HCT116 (cell line): ENCODE data around the gene HEMGN.
"Not testable (repeated sequence)": the region's sequence is repeated elsewhere in the genome, so short reads cannot be mapped to it uniquely, and the experiment has no call there.

ENCODE experiments used
- CEBPB ChIP-seq: IDR thresholded peaks from 2 replicates; pipeline ENCODE4 v1.6.1; 2012; ENCODE audit warnings: low read depth
- ELF1 ChIP-seq: IDR thresholded peaks from 2 replicates; pipeline ENCODE4 v1.6.1; 2012; ENCODE audit warnings: low read depth, borderline replicate concordance
- EZH2phosphoT487 ChIP-seq: fragments of 200-600 bp; IDR thresholded peaks from 2 replicates; pipeline ENCODE4 v1.6.1; 2018; ENCODE audit warnings: antibody characterized with exemption, borderline replicate concordance
- JUND ChIP-seq: IDR thresholded peaks from 2 replicates; pipeline ENCODE4 v1.6.1; 2012
- POLR2A ChIP-seq: IDR thresholded peaks from 2 replicates; pipeline ENCODE4 v1.7.0; 2011; ENCODE audit warnings: borderline replicate concordance; ENCODE audit not compliant: insufficient read depth, insufficient read length; ENCODE audit errors: extremely low read depth
- POLR2AphosphoS5 ChIP-seq: IDR thresholded peaks from 2 replicates; pipeline ENCODE4 v1.6.1; 2011; ENCODE audit warnings: mild to moderate bottlenecking, low read depth, low read length, moderate library complexity
- SIN3A ChIP-seq: IDR thresholded peaks from 2 replicates; pipeline ENCODE4 v1.6.1; 2012; ENCODE audit warnings: low read depth
- YY1 ChIP-seq: IDR thresholded peaks from 2 replicates; pipeline ENCODE4 v1.6.1; 2011; ENCODE audit warnings: low read length, low read depth, moderate library complexity, mild to moderate bottlenecking; ENCODE audit not compliant: insufficient replicate concordance; ENCODE audit errors: extremely low read depth
- TF ChIP-seq, protein P1 (sequence below): IDR thresholded peaks from 2 replicates; pipeline ENCODE4 v1.6.1; 2012
- TF ChIP-seq, protein P2 (sequence below), 3 experiments: fragments of 200-600 bp in 1 of 3; sonication (generic) in 1 of 3; IDR thresholded peaks in 2 of 3; conservative IDR thresholded peaks in 1 of 3; 2 replicates each; pipeline ENCODE4 v1.5.1; 2012 to 2017; ENCODE audit warnings: low read depth in 2 of 3, low read length in 2 of 3, antibody characterized with exemption in 1 of 3, borderline replicate concordance in 1 of 3, control low read depth in 1 of 3, mild to moderate bottlenecking in 1 of 3, mixed read lengths in 1 of 3, mixed run types in 1 of 3, moderate library complexity in 1 of 3; ENCODE audit not compliant: insufficient read depth in 1 of 3
- TF ChIP-seq, protein P3 (sequence below): IDR thresholded peaks from 2 replicates; pipeline ENCODE4 v1.6.1; 2012; ENCODE audit warnings: low read depth
- TF ChIP-seq, protein P4 (sequence below): IDR thresholded peaks from 2 replicates; pipeline ENCODE4 v1.6.1; 2012
- TF ChIP-seq, protein P5 (sequence below): IDR thresholded peaks from 2 replicates; pipeline ENCODE4 v1.6.1; 2011; ENCODE audit warnings: mild to moderate bottlenecking, low read length, moderate library complexity; ENCODE audit not compliant: insufficient replicate concordance; ENCODE audit errors: extremely low read depth

DNA sequence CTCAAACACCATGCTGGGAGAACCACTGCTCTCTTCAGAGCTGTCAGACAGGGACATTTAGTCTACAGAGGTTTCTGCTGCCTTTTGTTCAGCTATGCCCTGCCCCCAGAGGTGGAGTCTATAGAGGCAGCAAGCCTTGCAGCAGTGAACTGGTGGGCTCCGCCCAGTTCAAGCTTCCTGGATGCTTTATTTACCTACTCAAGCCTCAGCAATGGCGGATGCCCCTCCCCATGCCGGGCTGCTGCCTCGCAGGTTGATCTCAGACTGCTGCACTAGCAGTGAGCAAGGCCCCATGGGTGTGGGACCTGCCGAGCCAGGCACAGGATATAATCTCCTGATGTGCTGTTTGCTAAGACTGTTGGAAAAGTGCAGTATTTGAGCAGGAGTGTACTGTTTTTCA lies 12.9 kb upstream of the HEMGN start:
- TF ChIP-seq JUND, YY1, POLR2A, ELF1, EZH2phosphoT487, SIN3A, CEBPB, POLR2AphosphoS5: not testable (repeated sequence)
- TF ChIP-seq, protein P1, sequence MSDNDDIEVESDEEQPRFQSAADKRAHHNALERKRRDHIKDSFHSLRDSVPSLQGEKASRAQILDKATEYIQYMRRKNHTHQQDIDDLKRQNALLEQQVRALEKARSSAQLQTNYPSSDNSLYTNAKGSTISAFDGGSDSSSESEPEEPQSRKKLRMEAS = not testable (repeated sequence)
- TF ChIP-seq, protein P2, sequence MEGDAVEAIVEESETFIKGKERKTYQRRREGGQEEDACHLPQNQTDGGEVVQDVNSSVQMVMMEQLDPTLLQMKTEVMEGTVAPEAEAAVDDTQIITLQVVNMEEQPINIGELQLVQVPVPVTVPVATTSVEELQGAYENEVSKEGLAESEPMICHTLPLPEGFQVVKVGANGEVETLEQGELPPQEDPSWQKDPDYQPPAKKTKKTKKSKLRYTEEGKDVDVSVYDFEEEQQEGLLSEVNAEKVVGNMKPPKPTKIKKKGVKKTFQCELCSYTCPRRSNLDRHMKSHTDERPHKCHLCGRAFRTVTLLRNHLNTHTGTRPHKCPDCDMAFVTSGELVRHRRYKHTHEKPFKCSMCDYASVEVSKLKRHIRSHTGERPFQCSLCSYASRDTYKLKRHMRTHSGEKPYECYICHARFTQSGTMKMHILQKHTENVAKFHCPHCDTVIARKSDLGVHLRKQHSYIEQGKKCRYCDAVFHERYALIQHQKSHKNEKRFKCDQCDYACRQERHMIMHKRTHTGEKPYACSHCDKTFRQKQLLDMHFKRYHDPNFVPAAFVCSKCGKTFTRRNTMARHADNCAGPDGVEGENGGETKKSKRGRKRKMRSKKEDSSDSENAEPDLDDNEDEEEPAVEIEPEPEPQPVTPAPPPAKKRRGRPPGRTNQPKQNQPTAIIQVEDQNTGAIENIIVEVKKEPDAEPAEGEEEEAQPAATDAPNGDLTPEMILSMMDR (IDR thresholded peaks at IDR 0.05 in 2 of 3, conservative IDR thresholded peaks at IDR 0.05 in 1 of 3; ENCODE audit: borderline replicate concordance in 1 of 3, insufficient read depth in 1 of 3, low read depth in 2 of 3, low read length in 2 of 3) = not testable (repeated sequence)
- TF ChIP-seq, protein P3, sequence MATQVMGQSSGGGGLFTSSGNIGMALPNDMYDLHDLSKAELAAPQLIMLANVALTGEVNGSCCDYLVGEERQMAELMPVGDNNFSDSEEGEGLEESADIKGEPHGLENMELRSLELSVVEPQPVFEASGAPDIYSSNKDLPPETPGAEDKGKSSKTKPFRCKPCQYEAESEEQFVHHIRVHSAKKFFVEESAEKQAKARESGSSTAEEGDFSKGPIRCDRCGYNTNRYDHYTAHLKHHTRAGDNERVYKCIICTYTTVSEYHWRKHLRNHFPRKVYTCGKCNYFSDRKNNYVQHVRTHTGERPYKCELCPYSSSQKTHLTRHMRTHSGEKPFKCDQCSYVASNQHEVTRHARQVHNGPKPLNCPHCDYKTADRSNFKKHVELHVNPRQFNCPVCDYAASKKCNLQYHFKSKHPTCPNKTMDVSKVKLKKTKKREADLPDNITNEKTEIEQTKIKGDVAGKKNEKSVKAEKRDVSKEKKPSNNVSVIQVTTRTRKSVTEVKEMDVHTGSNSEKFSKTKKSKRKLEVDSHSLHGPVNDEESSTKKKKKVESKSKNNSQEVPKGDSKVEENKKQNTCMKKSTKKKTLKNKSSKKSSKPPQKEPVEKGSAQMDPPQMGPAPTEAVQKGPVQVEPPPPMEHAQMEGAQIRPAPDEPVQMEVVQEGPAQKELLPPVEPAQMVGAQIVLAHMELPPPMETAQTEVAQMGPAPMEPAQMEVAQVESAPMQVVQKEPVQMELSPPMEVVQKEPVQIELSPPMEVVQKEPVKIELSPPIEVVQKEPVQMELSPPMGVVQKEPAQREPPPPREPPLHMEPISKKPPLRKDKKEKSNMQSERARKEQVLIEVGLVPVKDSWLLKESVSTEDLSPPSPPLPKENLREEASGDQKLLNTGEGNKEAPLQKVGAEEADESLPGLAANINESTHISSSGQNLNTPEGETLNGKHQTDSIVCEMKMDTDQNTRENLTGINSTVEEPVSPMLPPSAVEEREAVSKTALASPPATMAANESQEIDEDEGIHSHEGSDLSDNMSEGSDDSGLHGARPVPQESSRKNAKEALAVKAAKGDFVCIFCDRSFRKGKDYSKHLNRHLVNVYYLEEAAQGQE = not testable (repeated sequence)
- TF ChIP-seq, protein P4, sequence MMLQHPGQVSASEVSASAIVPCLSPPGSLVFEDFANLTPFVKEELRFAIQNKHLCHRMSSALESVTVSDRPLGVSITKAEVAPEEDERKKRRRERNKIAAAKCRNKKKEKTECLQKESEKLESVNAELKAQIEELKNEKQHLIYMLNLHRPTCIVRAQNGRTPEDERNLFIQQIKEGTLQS = not testable (repeated sequence)
- TF ChIP-seq, protein P5, sequence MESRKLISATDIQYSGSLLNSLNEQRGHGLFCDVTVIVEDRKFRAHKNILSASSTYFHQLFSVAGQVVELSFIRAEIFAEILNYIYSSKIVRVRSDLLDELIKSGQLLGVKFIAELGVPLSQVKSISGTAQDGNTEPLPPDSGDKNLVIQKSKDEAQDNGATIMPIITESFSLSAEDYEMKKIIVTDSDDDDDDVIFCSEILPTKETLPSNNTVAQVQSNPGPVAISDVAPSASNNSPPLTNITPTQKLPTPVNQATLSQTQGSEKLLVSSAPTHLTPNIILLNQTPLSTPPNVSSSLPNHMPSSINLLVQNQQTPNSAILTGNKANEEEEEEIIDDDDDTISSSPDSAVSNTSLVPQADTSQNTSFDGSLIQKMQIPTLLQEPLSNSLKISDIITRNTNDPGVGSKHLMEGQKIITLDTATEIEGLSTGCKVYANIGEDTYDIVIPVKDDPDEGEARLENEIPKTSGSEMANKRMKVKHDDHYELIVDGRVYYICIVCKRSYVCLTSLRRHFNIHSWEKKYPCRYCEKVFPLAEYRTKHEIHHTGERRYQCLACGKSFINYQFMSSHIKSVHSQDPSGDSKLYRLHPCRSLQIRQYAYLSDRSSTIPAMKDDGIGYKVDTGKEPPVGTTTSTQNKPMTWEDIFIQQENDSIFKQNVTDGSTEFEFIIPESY = not testable (repeated sequence)
